Heart left ventricle (tissue), 16 donors: Measurements from ENCODE around the gene PTS. TPM values are rescaled to one million over a fixed set of nuclear protein-coding genes. Genes with fewer than 3 reads are reported as not detected.
A peak's percentile ranks its signal among the peaks of the same experiment; 100 is the strongest.

ENCODE experiments used
- ATAC-seq, 4 donors: fragments of 200-7000 bp; cut with Tn5 transposase; one replicate each; pipeline ENCODE4 v1.9.1; 2020 to 2022; ENCODE audit warnings: moderate library complexity in 4 of 4, mild to moderate bottlenecking in 3 of 4, moderate number of reproducible peaks in 1 of 4
- DNase-seq, 5 donors: peaks; one replicate each; pipeline ENCODE4 v3.0.0-alpha.2; 2020
- H3K27ac ChIP-seq, 12 donors: fragments of 200-600 bp; sonication (generic) in 4 of 12; one replicate each; pipeline versions ENCODE4 v1.5.0 to v1.8.0; 2016 to 2022; ENCODE audit warnings: mild to moderate bottlenecking in 2 of 12
- H3K27me3 ChIP-seq, 9 donors: fragments of 200-600 bp; sonication (generic) in 2 of 9; one replicate each; pipeline versions ENCODE4 v1.5.1 to v1.8.0; 2016 to 2022; ENCODE audit warnings: mild to moderate bottlenecking in 3 of 9
- H3K36me3 ChIP-seq, 9 donors: fragments of 200-600 bp; sonication (generic) in 2 of 9; one replicate each; pipeline versions ENCODE4 v1.5.0 to v1.8.0; 2018 to 2022; ENCODE audit warnings: mild to moderate bottlenecking in 2 of 9
- H3K4me1 ChIP-seq, 12 donors: fragments of 200-600 bp; sonication (generic) in 4 of 12; one replicate each; pipeline versions ENCODE4 v1.5.0 to v1.8.0; 2016 to 2022; ENCODE audit warnings: mild to moderate bottlenecking in 3 of 12
- H3K4me3 ChIP-seq, 12 donors: fragments of 200-600 bp; sonication (generic) in 4 of 12; one replicate each; pipeline versions ENCODE4 v1.5.0 to v1.8.0; 2017 to 2022; ENCODE audit warnings: mild to moderate bottlenecking in 9 of 12, moderate library complexity in 4 of 12
- H3K9me3 ChIP-seq, 12 donors: fragments of 200-600 bp; sonication (generic) in 4 of 12; one replicate each; pipeline versions ENCODE4 v1.5.0 to v1.8.0; 2016 to 2022; ENCODE audit warnings: mild to moderate bottlenecking in 1 of 12
- CTCF ChIP-seq, 12 donors: fragments of 200-600 bp; sonication (generic) in 4 of 12; IDR thresholded peaks; one replicate each; pipeline versions ENCODE4 v1.5.0 to v1.8.0; 2018 to 2022; ENCODE audit warnings: antibody characterized with exemption in 12 of 12, mild to moderate bottlenecking in 5 of 12
- POLR2A ChIP-seq, 2 donors: fragments of 450-650 bp; IDR thresholded peaks; one replicate each; pipeline ENCODE4 v1.6.1; 2017; ENCODE audit warnings: antibody characterized with exemption in 2 of 2, mild to moderate bottlenecking in 2 of 2, moderate library complexity in 2 of 2
- WGBS, 4 donors: extraction: QIAGEN DNeasy Blood & Tissue Kit in 2 of 4; methylation state at CpG; one replicate each; pipeline versions ENCODE4 v1.1.5 to v1.1.7; 2013 to 2018; 5-methylcytosine and 5-hydroxymethylcytosine counted together
- intact Hi-C, 10 donors: fragments of 100-400 bp; cut with DNase I; formaldehyde crosslinking; loops; one replicate each; pipeline versions ENCODE4 v1.11.1 to v1.14.2; 2022
- long read RNA-seq, 3 donors: library from polyadenylated mRNA; unstranded; transcript quantifications; one replicate each; pipeline ENCODE4 v2.0.0, GENCODE V29; 2020 to 2021
- polyA plus RNA-seq, 2 donors: library from polyadenylated mRNA; stranded (reverse); fragments of 200-250 nt; gene quantifications; one replicate each; pipeline ENCODE4 v1.2.3, GENCODE V29; 2013
- total RNA-seq, 9 donors: library from RNA; depleted of rRNA in 2 of 9; stranded (reverse); fragments of >200 nt in 2 of 9; fragmentation: NEBNext Ultra II Directional in 3 of 9; extraction: Animal tissue kit (Norgen Biotek cat#: 25700) in 3 of 9; gene quantifications; one replicate each; pipeline versions ENCODE4 v1.1.0 to v1.2.4, GENCODE V29; 2016 to 2023
- donor health status: ischemic (EF 13 %, LVEDD 7.1; RV severe dilation, severe dysfunction).
- donor health status: healthy with polysubstance abuse.
- donor health status: DM: no; HTN: yes; CAD: no.
- donor health status: DM: no; HTN: no; CAD: no.
- donor health status: ischemic (EF 25% LVEDD 6.9; RV normal size, moderate dysfunction).
- donor health status: ischemic (EF 25% LVEDD 5.7; RV mildly dilated, moderate dysfunction).
- donor health status: healthy.
- donor health status: DM: yes; HTN: yes; CAD: no.
- donor health status: ischemic (EF 35%, LVEDD 5.7; RV mildly dilated, moderate dysfunction).
- donor health status: nonischemic (EF 11% LVEDD 7.7; RV severe dilation, severe dysfunction).
- donor health status: DM: yes; HTN: yes; CAD: no.
- donor health status: PGD.
- donor health status: ischemic (EF 29% LVEDD 5.4; RV normal size, mild dysfunction).
- donor health status: nonischemic (EF 23%, LVEDD 6.1; RV moderate dilation, normal function).

Gene PTS
- total RNA-seq (10 to 100 TPM; 21.6 to 45.8 (median 29.9) TPM), polyA plus RNA-seq (10 to 100 TPM; 54.4 to 77.7 TPM)
- long read RNA-seq, donor 1, transcript PTS-207 (5 exons, 846 nt) = major isoform, 12 of 17 reads
- long read RNA-seq, donor 1, partial matches to known transcripts = 0 of 17 reads
- long read RNA-seq, donor 1, other reads (novel, unspliced or antisense) = 4 of 17 reads
- long read RNA-seq, donor 2, transcript PTS-207 (5 exons, 846 nt) = major isoform, 13 of 20 reads
- long read RNA-seq, donor 2, transcript PTS-201 (6 exons, 935 nt) = minor isoform, 5 of 20 reads
- long read RNA-seq, donor 2, partial matches to known transcripts = 0 of 20 reads
- long read RNA-seq, donor 2, other reads (novel, unspliced or antisense) = 2 of 20 reads
- long read RNA-seq, donor 3, transcript PTS-207 (5 exons, 846 nt) = major isoform, 12 of 24 reads
- long read RNA-seq, donor 3, transcript PTS-201 (6 exons, 935 nt) = minor isoform, 6 of 24 reads
- long read RNA-seq, donor 3, partial matches to known transcripts = 2 of 24 reads
- long read RNA-seq, donor 3, other reads (novel, unspliced or antisense) = 3 of 24 reads

GRCh38 chr11:112226062-112226830 lies at the start of gene PTS:
Gene PTS, plus strand, starts transcription at chr11:112226428. Its CDS starts 16 bp downstream, at chr11:112226444.
- 0 to 1% (median 0%) methylated on average over 20 to 70 of the region's 70 CpGs for WGBS, 4 donors

DNA sequence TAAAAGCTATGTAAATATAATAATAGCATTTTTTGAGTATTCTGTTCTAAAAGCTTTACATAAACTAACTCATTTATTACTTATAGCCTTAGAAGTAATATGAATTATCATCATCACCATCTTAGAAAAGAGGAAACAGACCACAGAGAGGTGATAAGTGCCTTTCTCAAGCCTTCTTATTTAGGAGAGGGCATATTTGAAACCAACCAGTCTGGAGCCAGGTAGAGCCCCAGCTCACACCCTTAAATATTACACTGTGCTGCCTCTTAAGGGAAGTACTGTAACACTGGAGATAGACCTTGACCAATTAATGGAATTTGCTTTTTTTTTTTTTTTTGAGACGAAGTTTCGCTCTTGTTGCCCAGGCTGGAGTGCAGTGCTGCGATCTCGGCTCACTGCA lies 48.6 kb upstream of the PTS start:
- Histone ChIP-seq H3K27ac (peak overlapping the region in 8 of 12 donors; percentile 12 to 83 (median 74)), H3K36me3 (peaks cover 0 to 5% (median 0%) of the 10 kb centered on the region in 9 donors), H3K4me1 (peaks cover 0 to 26% (median 6%) of the 10 kb centered on the region in 12 donors), H3K4me3 (peak overlapping the region; percentile 0 to 62 (median 48)), H3K9me3 (no peaks in the 10 kb centered on the region), H3K27me3 (no peaks in the 10 kb centered on the region)
- WGBS, 4 donors = 57 to 69% (median 61%) methylated on average over 4 of the region's 4 CpGs
- TF ChIP-seq POLR2A (IDR thresholded peaks at IDR 0.05) (no peak), CTCF (IDR thresholded peaks at IDR 0.05) (no peak)
- no peak for DNase-seq
- ATAC-seq = peak in 1 of 4 donors; percentile 6
- intact Hi-C loops = loop anchor here in 4 of 10 donors (5.0 to 10.0 kb wide), 3 partner anchors 60 to 65 kb away; no protein-coding TSS in a partner anchor

More at GRCh38 chr11:112226062-112226830, at the start of gene PTS:
- TF ChIP-seq CTCF (IDR thresholded peaks at IDR 0.05) (no peak), POLR2A (IDR thresholded peaks at IDR 0.05) (peak in 1 of 2 donors; percentile 89)
- H3K36me3 ChIP-seq = peaks cover 0 to 34% (median 28%) of the 10 kb centered on the region in 9 donors
- peak within 1 kb of the TSS; percentile 52 to 91 (median 86) for H3K4me3 ChIP-seq
- peak within 1 kb of the TSS; percentile 87 to 100 (median 98) for H3K27ac ChIP-seq
- no peaks in the 10 kb centered on the region for H3K9me3 ChIP-seq
- peaks cover 0 to 17% (median 7%) of the 10 kb centered on the region in 12 donors for H3K4me1 ChIP-seq
- intact Hi-C loops = loop anchor here in 3 of 10 donors (2.0 to 10.0 kb wide), 3 partner anchors 55 to 1059 kb away; no protein-coding TSS in a partner anchor
- ATAC-seq (peak; percentile 96 to 98 (median 98)), DNase-seq (peak; percentile 89 to 94 (median 91))
- no peaks in the 10 kb centered on the region for H3K27me3 ChIP-seq

GRCh38 chr11:112178428-112178827 lies 47.8 kb upstream of the PTS start:
- peak overlapping the region in 10 of 12 donors; percentile 38 to 62 (median 50) for H3K4me3 ChIP-seq

More at GRCh38 chr11:112178428-112178827, 47.8 kb upstream of the PTS start:
- DNase-seq (no peak), ATAC-seq (no peak)
- Histone ChIP-seq H3K4me1 (peaks cover 0 to 26% (median 2%) of the 10 kb centered on the region in 12 donors), H3K9me3 (no peaks in the 10 kb centered on the region), H3K36me3 (peaks cover 0 to 5% (median 0%) of the 10 kb centered on the region in 9 donors), H3K27me3 (no peaks in the 10 kb centered on the region), H3K27ac (peak overlapping the region in 8 of 12 donors; percentile 10 to 83 (median 74))
- 91 to 97% (median 95%) methylated on average over 1 of the region's 1 CpG for WGBS, 4 donors
- no peak for TF ChIP-seq POLR2A (IDR thresholded peaks at IDR 0.05)
- no peak for TF ChIP-seq CTCF (IDR thresholded peaks at IDR 0.05)
- intact Hi-C loops = loop anchor here in 4 of 10 donors (5.0 to 10.0 kb wide), 3 partner anchors 61 to 66 kb away; no protein-coding TSS in a partner anchor
